ENCODE results near the gene CACNA2D3.

DNA sequence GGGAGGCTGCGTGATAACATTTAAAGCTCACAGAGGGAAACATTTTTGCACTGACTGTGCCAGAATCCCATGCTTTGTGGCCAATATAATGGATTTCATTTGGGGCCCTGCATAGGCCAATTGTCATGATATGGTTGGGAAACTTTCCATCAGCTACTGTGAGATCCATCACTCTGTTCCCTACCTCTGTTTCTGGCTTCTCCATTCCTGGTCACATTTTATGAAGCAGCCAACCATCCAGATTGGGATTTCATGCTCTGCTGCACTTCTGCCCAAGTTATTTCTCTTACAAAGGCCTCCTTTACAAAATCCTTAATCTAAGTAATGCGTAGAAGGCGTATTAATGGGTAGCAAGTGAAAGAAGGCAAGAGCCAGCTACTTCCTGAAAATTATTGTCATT lies 584.4 kb downstream of the CACNA2D3 start:
- TF ChIP-seq CTCF (IDR thresholded peaks at IDR 0.05) (no peak), POLR2A (IDR thresholded peaks at IDR 0.05) (no peak)

Measured in lower leg skin (tissue), 3 donors.